GM21528 (cell line): ENCODE measurements around the gene RMI2.
A peak's percentile ranks its signal among the peaks of the same experiment; 100 is the strongest.
"Not testable (repeated sequence)": the region's sequence is repeated elsewhere in the genome, so short reads cannot be mapped to it uniquely, and the experiment has no call there.

Experiments
- ATAC-seq: cut with Tn5 transposase; IDR thresholded peaks from one replicate; pipeline ENCODE4 v1.9.1; 2021; ENCODE audit warnings: mild to moderate bottlenecking, moderate library complexity; ENCODE audit not compliant: unreplicated experiment, low FRiP score

RMI2 gene

DNA sequence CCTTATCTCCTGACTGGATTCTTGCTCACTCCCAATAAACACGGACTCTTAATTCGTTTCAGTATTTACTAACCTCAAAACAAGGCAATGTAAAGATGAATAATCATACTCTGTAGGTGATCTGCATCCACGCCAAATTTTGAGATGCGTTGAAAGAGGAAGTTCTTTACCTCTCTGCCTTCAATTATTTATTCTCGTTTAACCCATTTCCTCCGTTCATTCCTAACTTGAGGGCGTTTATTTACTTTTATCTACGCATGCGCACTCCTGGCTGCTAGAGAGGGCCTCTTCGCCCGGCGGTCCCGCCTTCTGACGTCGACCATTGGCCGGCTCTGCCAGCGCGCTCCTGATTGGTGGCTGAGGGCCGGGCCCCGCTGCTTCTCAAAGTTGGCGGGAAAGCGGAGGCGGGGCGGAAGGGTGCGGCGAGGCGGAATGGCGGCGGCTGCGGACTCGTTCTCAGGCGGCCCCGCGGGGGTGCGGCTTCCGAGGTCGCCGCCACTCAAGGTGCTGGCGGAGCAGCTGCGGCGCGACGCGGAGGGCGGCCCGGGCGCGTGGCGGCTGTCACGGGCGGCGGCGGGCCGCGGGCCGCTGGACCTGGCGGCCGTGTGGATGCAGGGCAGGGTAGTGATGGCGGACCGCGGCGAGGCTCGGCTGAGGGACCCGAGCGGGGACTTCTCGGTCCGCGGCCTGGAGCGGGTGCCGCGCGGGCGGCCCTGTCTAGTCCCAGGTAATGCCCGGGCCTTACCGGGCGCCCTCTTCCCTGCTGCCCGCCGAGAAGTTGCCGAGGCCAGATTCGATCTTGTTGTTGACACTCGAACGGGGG is at the start of gene RMI2:
Gene RMI2, plus strand, starts transcription at position 420 of the 823 bp plus-strand sequence. Its CDS starts 13 bp downstream, at position 433.
- ATAC-seq = peak; percentile 91

DNA sequence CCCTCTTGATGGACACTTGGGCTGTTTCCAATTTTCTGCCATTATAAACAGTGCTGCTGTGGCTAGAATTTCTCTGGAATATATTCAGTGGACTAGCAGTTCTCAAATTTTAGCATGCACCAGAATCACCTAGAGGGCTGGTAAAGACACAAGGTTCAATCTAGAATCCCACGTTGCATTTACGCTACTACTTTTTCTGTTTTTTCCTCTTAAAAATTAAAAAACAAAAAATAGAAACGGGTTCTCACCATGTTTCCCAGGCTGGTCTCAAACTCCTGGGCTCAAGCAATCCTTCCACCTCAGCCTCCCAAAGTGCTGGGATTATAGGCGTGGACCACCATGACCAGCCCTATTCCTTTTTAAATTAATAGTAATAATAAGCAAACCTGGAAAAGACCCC is 49.6 kb upstream of the RMI2 start:
- no peak for ATAC-seq

DNA sequence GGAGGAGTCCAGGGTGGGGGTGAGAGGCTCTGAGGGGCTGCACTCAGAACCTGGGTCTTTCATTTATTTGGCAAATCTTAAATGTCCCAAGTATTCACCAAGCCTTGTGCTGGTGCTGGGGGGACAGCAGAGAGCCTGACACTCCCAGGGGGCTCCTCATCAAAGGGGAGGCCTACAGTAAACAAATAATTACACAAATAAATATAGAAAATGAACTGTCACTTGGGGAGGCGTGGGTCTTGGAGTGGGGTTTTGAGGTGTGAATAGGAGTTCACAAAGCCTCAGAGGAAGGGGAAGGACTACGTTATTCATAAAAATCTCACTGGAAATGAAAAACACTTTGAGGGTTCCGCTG is 48.9 kb upstream of the RMI2 start:
- no peak for ATAC-seq

DNA sequence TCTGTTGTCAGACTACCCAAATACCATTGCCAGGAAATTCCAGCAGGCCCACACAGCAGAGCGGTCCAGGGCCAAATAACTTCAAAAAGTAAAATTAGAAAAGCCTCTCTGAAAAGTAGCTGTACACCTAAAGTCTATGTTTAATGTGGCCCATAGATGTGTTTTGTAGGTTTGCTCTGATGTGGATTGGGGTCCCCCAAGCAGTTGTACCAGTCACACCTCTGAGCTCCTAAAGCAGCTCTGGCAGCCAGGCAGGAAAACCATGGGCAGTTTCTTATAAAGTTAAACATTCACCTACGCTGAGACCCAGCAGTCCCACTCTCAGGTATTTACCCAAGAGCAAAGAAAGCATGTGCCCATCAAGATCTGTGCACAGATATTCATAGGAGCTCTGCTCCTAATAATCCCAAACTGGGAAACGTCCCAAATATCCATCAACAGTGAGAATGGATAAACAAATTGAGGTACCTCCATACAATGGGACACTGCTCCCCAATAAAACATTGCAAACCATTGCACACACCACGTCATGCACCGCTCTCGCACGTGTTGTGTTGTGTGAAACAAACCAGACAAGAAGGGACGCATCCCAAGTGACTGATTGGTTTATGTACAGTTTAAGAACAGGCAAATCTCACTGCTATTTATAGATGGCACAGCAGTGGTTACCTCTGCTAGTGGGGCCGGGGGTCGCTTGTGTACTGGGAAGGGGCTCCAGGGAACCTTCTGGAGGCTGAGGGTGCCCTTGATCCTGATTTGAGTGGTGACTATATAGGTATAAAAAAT is 48.4 kb upstream of the RMI2 start:
- ATAC-seq = peak; percentile 23

DNA sequence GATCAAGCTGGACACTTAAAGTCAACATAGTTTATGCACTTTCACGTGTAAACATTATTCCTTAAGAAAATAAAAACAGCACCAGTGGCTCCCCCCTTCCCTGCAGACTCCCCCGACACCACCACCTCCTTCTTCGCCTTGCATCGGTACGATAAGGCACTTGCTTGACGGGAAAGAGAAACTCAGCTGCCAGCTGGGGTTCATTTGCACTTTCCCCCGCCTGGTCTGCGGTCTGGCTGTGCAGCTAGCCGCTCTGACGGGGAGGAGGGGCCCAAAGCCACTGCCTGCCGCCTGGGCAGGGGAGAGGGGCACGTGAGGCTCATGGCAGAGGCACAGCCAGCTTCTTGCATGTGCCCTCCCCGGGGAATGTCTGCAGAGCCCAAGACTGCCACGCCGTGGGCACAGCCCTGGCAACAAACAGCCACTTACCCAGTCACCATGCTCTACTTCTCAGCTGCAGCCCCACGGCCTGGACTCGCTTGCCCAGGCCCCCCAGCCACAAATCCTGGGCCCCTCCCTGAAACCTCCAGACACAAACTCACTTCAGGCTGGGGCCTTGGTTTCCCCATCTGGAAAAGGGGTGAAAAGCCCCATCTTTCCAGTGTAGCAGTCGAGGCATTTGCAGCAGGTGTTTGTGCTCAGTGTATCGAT is 47.6 kb upstream of the RMI2 start:
- peak; percentile 69 for ATAC-seq

DNA sequence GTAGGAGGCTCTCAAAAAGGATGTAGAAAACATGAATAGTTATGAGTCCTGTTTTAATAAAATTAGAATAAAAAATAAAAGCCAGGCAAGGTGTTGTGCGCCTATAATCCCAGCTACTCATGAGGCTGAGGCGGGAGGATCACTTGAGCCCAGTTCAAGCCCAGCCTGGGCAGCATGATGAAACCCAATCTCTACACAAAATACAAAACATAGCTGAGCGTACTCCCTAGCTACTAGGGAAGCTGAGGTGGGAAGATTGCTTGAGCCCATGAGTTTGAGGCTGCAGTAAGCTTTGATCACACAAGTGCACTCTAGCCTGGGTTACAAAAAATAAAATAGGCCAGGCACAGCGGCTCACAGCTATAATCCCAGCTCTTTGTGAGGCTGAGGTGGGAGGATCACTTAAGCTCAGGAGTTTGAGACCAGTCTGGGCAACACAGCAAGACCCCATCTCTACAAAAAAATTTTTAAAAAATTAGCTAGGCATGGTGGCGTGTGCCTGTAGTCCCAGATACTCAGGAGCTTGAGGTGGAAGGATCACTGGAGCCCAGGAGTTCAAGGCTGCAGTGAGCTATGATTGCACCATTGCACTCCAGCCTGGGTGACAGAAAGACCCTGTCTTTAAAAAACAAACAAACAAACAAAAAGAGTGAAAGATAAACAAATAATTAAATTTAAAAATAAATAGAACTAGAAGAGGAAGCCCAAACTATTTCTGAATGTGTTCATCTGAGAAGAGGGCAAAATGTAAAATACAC is 46.9 kb upstream of the RMI2 start:
- ATAC-seq = no peak

- ATAC-seq = not testable (repeated sequence)
Measured at GRCh38 chr16:11298950-11299547, 46.2 kb upstream of the RMI2 start.

- no peak for ATAC-seq
Measured at GRCh38 chr16:11299865-11300559, 45.2 kb upstream of the RMI2 start.

DNA sequence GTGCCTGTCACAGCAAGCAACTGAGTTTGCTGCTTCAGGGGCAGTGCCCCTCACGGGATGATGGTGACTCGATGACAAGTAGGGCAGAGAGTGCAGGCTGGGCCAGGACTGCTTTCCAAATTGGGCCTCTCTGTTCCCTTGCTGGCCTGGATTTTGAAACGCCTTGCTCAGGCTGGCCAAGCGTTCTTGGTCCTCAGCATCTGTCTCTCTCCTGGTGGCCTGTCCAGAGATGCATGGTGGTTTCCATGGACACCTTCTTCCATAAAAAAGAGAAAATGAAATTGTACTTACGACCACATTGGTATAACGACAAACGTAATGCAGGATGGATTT is 44.7 kb upstream of the RMI2 start:
- ATAC-seq = no peak

GRCh38 chr16:11301645-11302501 is 43.4 kb upstream of the RMI2 start:
- no peak for ATAC-seq

GRCh38 chr16:11302977-11303376 is 42.3 kb upstream of the RMI2 start:
- no peak for ATAC-seq

DNA sequence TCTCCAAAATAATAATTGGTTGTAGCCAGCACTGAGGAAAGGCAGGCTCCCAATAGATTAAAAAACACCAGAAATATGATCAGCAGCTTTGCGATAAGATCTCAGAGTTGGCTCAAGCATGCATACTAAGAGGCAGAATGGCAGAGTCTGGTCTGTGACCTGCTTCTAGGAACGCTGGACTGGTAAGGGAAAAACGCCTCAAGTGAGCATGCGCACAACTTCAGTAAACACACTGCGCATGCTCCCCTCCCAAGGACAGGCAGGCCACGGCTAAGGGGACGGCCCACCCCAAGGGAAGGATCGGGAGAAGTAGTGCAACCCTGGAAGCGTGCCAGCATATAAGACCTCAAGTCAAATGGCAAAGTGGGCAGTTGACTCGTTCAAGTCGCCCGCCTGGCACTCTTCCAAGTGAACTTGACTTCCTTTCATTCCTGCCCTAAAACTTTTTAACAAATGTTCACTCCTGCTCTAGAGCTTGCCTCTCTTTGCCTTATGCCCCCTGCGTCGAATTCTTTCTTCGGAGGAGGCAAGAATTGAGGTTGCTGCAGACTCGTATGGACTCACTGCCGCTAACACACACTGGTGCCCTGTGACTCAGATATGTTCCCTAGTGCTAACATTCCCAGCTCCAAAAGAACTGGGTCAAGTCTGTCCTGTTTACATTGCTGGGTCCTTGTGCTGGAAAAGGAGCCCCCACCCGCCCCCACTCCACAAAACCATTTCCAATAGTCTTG is 41.7 kb upstream of the RMI2 start:
- ATAC-seq = no peak

DNA sequence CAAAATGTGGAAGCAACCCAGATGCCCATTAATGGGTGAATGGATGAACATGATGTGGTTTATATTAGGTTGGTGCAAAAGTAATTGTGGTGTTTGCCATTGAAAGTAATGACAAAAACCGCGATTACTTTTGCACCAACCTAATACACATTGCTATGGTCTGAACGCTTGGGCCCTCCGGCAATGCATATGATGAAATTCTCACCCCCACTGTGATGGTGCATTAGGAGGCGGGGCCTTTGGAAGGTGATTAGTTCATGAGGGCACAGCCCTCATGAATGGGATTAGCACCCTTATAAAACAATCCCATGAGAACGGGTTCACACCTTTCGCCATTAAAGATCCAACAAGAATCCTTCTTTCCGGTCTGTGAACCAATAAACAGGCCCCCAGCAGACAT is 38.9 kb upstream of the RMI2 start:
- ATAC-seq = no peak

- no peak for ATAC-seq
Measured at GRCh38 chr16:11306997-11307638, 38.1 kb upstream of the RMI2 start.

GRCh38 chr16:11307639-11308492 is 37.4 kb upstream of the RMI2 start:
- ATAC-seq = no peak

GRCh38 chr16:11308493-11309283 is 36.6 kb upstream of the RMI2 start:
- ATAC-seq = peak; percentile 43
